Measurements from ENCODE around the gene ELOVL1. TPM values are rescaled to one million over a fixed set of nuclear protein-coding genes. Genes with fewer than 3 reads are reported as not detected.
A peak's percentile ranks its signal among the peaks of the same experiment; 100 is the strongest.

The ELOVL1 gene
- total RNA-seq, 1 experiment from 2014 or later = 128 TPM

- Histone ChIP-seq H3K9ac (ENCODE audit: low read length) (no peak overlapping the region), H3K4me3 (ENCODE audit: low read length) (no peak overlapping the region), H3K9me2 (replicated peaks; ENCODE audit: low read length) (no peaks in the 10 kb centered on the region), H3K36me3 (ENCODE audit: low read depth, low read length) (peaks cover 39% of the 10 kb centered on the region), H2AFZ (ENCODE audit: low read length) (no peak overlapping the region), H3K9me3 (ENCODE audit: low read length) (no peaks in the 10 kb centered on the region), H3K27me3 (ENCODE audit: low read length) (no peaks in the 10 kb centered on the region), H4K20me1 (ENCODE audit: low read length) (peaks cover 7% of the 10 kb centered on the region; the same call in 1 of the 2 replicates), H3F3A (ENCODE audit: low read length, unreplicated experiment) (no peaks in the 10 kb centered on the region), H3K79me2 (ENCODE audit: low read length) (peaks cover 19% of the 10 kb centered on the region), H3K4me1 (ENCODE audit: insufficient read depth, low read length) (peaks cover 9% of the 10 kb centered on the region), H3K27ac (ENCODE audit: low read length) (no peak overlapping the region), H3K4me2 (ENCODE audit: low read length) (no peak overlapping the region)
- intact Hi-C loops (cut with micrococcal nuclease) = loop anchor here (2.0 kb wide), 1 partner anchor 157 kb away; no protein-coding TSS in a partner anchor
- TF ChIP-seq EZH2 (IDR thresholded peaks at IDR 0.05; ENCODE audit: low read length, unreplicated experiment) (no peak), EZH2phosphoT487 (IDR thresholded peaks at IDR 0.05; ENCODE audit: borderline replicate concordance, low read length) (no peak), CTCF (conservative IDR thresholded peaks at IDR 0.05; ENCODE audit: low read depth, low read length) (peak; percentile 61)
- ATAC-seq (peak; percentile 53), DNase-seq (peak; percentile 60)
- CTCF ChIA-PET = interaction anchor here (0.6 to 1.3 kb wide), 6 partner anchors 25 to 460 kb away, joined by 3 to 9 read pairs (median 4); partner anchors contain the start of genes CDC20, CFAP57 and EBNA1BP2
- POLR2A ChIA-PET (ENCODE audit: unreplicated experiment) = interaction anchor here (0.6 kb wide), 1 partner anchor 17 kb away, joined by 4 read pairs; no protein-coding TSS in a partner anchor
- no TSS peak for BruUV-seq (replicated peaks)
These were observed 15.6 kb upstream of the ELOVL1 start for GRCh38 chr1:43383449-43383848.

- Histone ChIP-seq H3K79me2 (ENCODE audit: low read length) (peaks cover 6% of the 10 kb centered on the region), H3F3A (ENCODE audit: low read length, unreplicated experiment) (no peaks in the 10 kb centered on the region), H2AFZ (ENCODE audit: low read length) (no peak overlapping the region), H3K36me3 (ENCODE audit: low read depth, low read length) (peaks cover 33% of the 10 kb centered on the region), H3K4me3 (ENCODE audit: low read length) (no peak overlapping the region), H3K27me3 (ENCODE audit: low read length) (no peaks in the 10 kb centered on the region), H3K4me2 (ENCODE audit: low read length) (no peak overlapping the region), H4K20me1 (ENCODE audit: low read length) (no peaks in the 10 kb centered on the region), H3K9ac (ENCODE audit: low read length) (no peak overlapping the region), H3K27ac (ENCODE audit: low read length) (no peak overlapping the region), H3K9me2 (replicated peaks; ENCODE audit: low read length) (no peaks in the 10 kb centered on the region), H3K9me3 (ENCODE audit: low read length) (no peaks in the 10 kb centered on the region), H3K4me1 (ENCODE audit: insufficient read depth, low read length) (no peaks in the 10 kb centered on the region)
- DNase-seq = no peak
- POLR2A ChIA-PET (ENCODE audit: unreplicated experiment) = interaction anchor here (0.6 kb wide), 1 partner anchor 147 kb away, joined by 12 read pairs; no protein-coding TSS in a partner anchor
- no TSS peak for BruUV-seq (replicated peaks)
- intact Hi-C loops (cut with micrococcal nuclease) = loop anchor here (2.0 kb wide), 1 partner anchor 155 kb away; no protein-coding TSS in a partner anchor
- no peak for ATAC-seq
- CTCF ChIA-PET = no interaction called here
- no peak for TF ChIP-seq EZH2phosphoT487 (IDR thresholded peaks at IDR 0.05; ENCODE audit: borderline replicate concordance, low read length)
- TF ChIP-seq EZH2 (IDR thresholded peaks at IDR 0.05; ENCODE audit: low read length, unreplicated experiment) = no peak
- TF ChIP-seq CTCF (conservative IDR thresholded peaks at IDR 0.05; ENCODE audit: low read depth, low read length) = no peak
These were observed 14.4 kb upstream of the ELOVL1 start for GRCh38 chr1:43382027-43382779.

GRCh38 chr1:43381612-43382011, 13.8 kb upstream of the ELOVL1 start:
- H3F3A ChIP-seq (ENCODE audit: low read length, unreplicated experiment) = no peaks in the 10 kb centered on the region
- CTCF ChIA-PET = no interaction called here
- H3K27ac ChIP-seq (ENCODE audit: low read length) = no peak overlapping the region
- intact Hi-C loops (cut with micrococcal nuclease) = loop anchor here (2.0 kb wide), 1 partner anchor 155 kb away; no protein-coding TSS in a partner anchor
- no peak overlapping the region for H3K4me3 ChIP-seq (ENCODE audit: low read length)
- H3K9ac ChIP-seq (ENCODE audit: low read length) = no peak overlapping the region
- no peaks in the 10 kb centered on the region for H3K9me3 ChIP-seq (ENCODE audit: low read length)
- H4K20me1 ChIP-seq (ENCODE audit: low read length) = no peaks in the 10 kb centered on the region
- DNase-seq (no peak), ATAC-seq (no peak)
- peaks cover 28% of the 10 kb centered on the region for H3K36me3 ChIP-seq (ENCODE audit: low read depth, low read length)
- no peak overlapping the region for H2AFZ ChIP-seq (ENCODE audit: low read length)
- no TSS peak for BruUV-seq (replicated peaks)
- H3K4me2 ChIP-seq (ENCODE audit: low read length) = no peak overlapping the region
- H3K4me1 ChIP-seq (ENCODE audit: insufficient read depth, low read length) = no peaks in the 10 kb centered on the region
- no peaks in the 10 kb centered on the region for H3K27me3 ChIP-seq (ENCODE audit: low read length)
- POLR2A ChIA-PET (ENCODE audit: unreplicated experiment) = interaction anchor here (0.6 kb wide), 1 partner anchor 146 kb away, joined by 12 read pairs; no protein-coding TSS in a partner anchor
- no peak for TF ChIP-seq EZH2 (IDR thresholded peaks at IDR 0.05; ENCODE audit: low read length, unreplicated experiment)
- TF ChIP-seq CTCF (conservative IDR thresholded peaks at IDR 0.05; ENCODE audit: low read depth, low read length) = no peak
- no peak for TF ChIP-seq EZH2phosphoT487 (IDR thresholded peaks at IDR 0.05; ENCODE audit: borderline replicate concordance, low read length)
- no peaks in the 10 kb centered on the region for H3K9me2 ChIP-seq (replicated peaks; ENCODE audit: low read length)
- H3K79me2 ChIP-seq (ENCODE audit: low read length) = peaks cover under 1% of the 10 kb centered on the region; the same call in 1 of the 2 replicates
